Fibroblast of lung (primary cell): ENCODE measurements around the gene SEMA5B. TPM values are rescaled to one million over a fixed set of nuclear protein-coding genes. Genes with fewer than 3 reads are reported as not detected.

ENCODE experiments used
- DNase-seq, 2 donors: peaks; one replicate each; pipeline versions ENCODE4 v3.0.0 to v3.0.0-alpha.2; 2010; ENCODE audit warnings: low read depth in 2 of 2
- H2AFZ ChIP-seq: 2 replicates; pipeline ENCODE4 v1.5.1; 2012; ENCODE audit warnings: low read length, control low read depth, inconsistent platforms
- H3K27ac ChIP-seq: 2 replicates; pipeline ENCODE4 v1.5.1; 2011; ENCODE audit warnings: low read length, control low read depth; ENCODE audit not compliant: insufficient read depth
- H3K27me3 ChIP-seq: 2 replicates; pipeline ENCODE4 v1.5.1; 2011; ENCODE audit warnings: mild to moderate bottlenecking, low read length; ENCODE audit not compliant: control insufficient read depth, insufficient read depth
- H3K36me3 ChIP-seq: 2 replicates; pipeline ENCODE4 v1.5.1; 2011; ENCODE audit warnings: low read length; ENCODE audit not compliant: control insufficient read depth, insufficient read depth
- H3K4me1 ChIP-seq: 2 replicates; pipeline ENCODE4 v1.5.1; 2011; ENCODE audit warnings: low read length; ENCODE audit not compliant: control insufficient read depth, insufficient read depth; ENCODE audit errors: extremely low read depth
- H3K4me2 ChIP-seq: 2 replicates; pipeline ENCODE4 v1.5.1; 2011; ENCODE audit warnings: low read length, control low read depth; ENCODE audit not compliant: insufficient read depth; ENCODE audit errors: extremely low read depth
- H3K4me3 ChIP-seq, 4 experiments: fragments of 200-600 bp in 1 of 4; sonication (generic) in 1 of 4; replicated peaks in 1 of 4; 2 replicates each; pipeline ENCODE4 v1.5.1; 2011 to 2016; ENCODE audit warnings: low read length in 4 of 4, low read depth in 3 of 4, mild to moderate bottlenecking in 3 of 4, control low read depth in 2 of 4, inconsistent platforms in 1 of 4, mixed read lengths in 1 of 4; ENCODE audit not compliant: insufficient read depth in 1 of 4; ENCODE audit errors: control extremely low read depth in 1 of 4
- H3K79me2 ChIP-seq: 2 replicates; pipeline ENCODE4 v1.5.1; 2012; ENCODE audit warnings: mild to moderate bottlenecking, low read length, inconsistent platforms; ENCODE audit not compliant: control insufficient read depth, insufficient read depth
- H3K9ac ChIP-seq: 2 replicates; pipeline ENCODE4 v1.5.1; 2011; ENCODE audit warnings: mild to moderate bottlenecking, low read length, control low read depth; ENCODE audit not compliant: insufficient read depth
- H3K9me3 ChIP-seq: 2 replicates; pipeline ENCODE4 v1.5.1; 2012; ENCODE audit warnings: low read depth, low read length; ENCODE audit not compliant: control insufficient read depth, insufficient read depth
- H4K20me1 ChIP-seq: 2 replicates; pipeline ENCODE4 v1.5.1; 2011; ENCODE audit warnings: low read length; ENCODE audit not compliant: control insufficient read depth, insufficient read depth; ENCODE audit errors: extremely low read depth
- EZH2 ChIP-seq: IDR thresholded peaks from 2 replicates; pipeline ENCODE4 v1.5.1; 2012; ENCODE audit warnings: low read length, control low read depth, mild to moderate bottlenecking; ENCODE audit errors: missing control alignments
- polyA minus RNA-seq: library from RNA; depleted of rRNA, polyadenylated mRNA; stranded (reverse); fragments of >200 nt; gene quantifications from 2 replicates; pipeline ENCODE4 v1.2.3, GENCODE V29; 2011; ENCODE audit warnings: low replicate concordance
- polyA plus RNA-seq, 2 donors: library from polyadenylated mRNA; depleted of rRNA in 1 of 2; stranded (reverse) in 1 of 2; unstranded in 1 of 2; fragments of >200 nt; gene quantifications; 2 replicates each; pipeline ENCODE4 v1.2.1, GENCODE V29; 2011 to 2012; ENCODE audit warnings: missing spikeins in 1 of 2
- total RNA-seq: library from RNA; depleted of rRNA; stranded (reverse); fragments of >200 nt; gene quantifications from 2 replicates; pipeline ENCODE4 v1.2.1, GENCODE V29; 2014
- TF ChIP-seq, protein P1 (sequence below), 2 donors: IDR thresholded peaks in 1 of 2; conservative IDR thresholded peaks in 1 of 2; 1 replicate in 1 of 2; 2 replicates in 1 of 2; pipeline ENCODE4 v1.5.1; 2011 to 2012; ENCODE audit warnings: low read length in 2 of 2, control low read depth in 1 of 2, inconsistent platforms in 1 of 2, low read depth in 1 of 2, mild to moderate bottlenecking in 1 of 2

The SEMA5B gene, protein sequence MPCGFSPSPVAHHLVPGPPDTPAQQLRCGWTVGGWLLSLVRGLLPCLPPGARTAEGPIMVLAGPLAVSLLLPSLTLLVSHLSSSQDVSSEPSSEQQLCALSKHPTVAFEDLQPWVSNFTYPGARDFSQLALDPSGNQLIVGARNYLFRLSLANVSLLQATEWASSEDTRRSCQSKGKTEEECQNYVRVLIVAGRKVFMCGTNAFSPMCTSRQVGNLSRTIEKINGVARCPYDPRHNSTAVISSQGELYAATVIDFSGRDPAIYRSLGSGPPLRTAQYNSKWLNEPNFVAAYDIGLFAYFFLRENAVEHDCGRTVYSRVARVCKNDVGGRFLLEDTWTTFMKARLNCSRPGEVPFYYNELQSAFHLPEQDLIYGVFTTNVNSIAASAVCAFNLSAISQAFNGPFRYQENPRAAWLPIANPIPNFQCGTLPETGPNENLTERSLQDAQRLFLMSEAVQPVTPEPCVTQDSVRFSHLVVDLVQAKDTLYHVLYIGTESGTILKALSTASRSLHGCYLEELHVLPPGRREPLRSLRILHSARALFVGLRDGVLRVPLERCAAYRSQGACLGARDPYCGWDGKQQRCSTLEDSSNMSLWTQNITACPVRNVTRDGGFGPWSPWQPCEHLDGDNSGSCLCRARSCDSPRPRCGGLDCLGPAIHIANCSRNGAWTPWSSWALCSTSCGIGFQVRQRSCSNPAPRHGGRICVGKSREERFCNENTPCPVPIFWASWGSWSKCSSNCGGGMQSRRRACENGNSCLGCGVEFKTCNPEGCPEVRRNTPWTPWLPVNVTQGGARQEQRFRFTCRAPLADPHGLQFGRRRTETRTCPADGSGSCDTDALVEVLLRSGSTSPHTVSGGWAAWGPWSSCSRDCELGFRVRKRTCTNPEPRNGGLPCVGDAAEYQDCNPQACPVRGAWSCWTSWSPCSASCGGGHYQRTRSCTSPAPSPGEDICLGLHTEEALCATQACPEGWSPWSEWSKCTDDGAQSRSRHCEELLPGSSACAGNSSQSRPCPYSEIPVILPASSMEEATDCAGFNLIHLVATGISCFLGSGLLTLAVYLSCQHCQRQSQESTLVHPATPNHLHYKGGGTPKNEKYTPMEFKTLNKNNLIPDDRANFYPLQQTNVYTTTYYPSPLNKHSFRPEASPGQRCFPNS
- total RNA-seq (not detected in 2 replicates), polyA plus RNA-seq (not detected in 2 replicates), polyA minus RNA-seq (not detected in 2 replicates)
- polyA plus RNA-seq (2012), result not detected in 2 replicates

DNA sequence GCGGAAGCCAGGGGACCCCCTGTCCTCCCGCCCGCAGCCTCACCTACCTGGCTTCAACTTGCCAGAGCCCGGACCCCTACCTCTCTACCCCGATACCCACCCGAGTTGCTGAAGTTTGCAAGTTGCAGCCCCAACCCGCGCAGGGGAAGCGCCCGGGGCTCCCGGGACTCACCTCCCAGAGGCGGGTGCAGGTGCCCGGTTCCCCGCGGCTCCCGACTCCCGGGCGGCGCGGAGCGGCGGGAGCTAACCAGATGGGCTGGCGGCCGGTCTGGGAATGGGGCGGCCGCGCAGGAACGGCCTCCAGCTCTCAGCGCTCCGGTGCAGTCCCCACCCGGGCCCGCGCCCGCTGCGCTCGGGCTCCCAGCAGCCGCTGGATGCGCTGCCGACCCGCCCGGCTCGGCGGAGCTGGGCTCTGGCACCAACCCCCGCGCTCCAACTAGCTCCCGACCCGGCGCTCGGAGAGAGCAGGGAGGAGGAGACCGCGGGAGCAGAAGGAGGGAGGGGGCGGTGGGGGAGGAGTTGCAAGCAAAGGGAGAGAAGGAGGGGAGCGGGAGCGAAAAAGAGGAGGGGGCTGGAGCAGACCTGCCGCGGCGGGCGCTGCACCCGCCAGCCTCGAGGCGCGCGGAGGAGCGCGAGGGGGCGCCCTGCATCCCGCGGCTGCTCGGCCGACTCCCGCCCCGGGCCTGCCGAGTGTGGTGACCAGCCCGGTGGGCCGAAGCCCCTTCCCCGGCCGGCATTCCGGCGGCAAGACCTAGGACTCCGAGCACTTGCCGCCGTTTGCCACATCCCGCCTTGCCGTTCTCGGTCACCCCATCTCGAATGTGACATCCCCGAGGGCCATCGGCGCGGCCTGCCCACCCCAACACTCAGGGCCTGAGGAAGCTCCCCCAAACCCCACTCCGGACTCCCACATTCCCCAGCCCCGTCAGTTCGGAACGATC lies at the start of gene SEMA5B:
Gene SEMA5B, minus strand, starts transcription at position 472 of the 941 bp plus-strand sequence. CDS start 66,500 bp downstream, outside the sequence.
- peak in 1 of 2 donors; percentile 20 for DNase-seq
- TF ChIP-seq EZH2, result no peak
- TF ChIP-seq, protein P1, sequence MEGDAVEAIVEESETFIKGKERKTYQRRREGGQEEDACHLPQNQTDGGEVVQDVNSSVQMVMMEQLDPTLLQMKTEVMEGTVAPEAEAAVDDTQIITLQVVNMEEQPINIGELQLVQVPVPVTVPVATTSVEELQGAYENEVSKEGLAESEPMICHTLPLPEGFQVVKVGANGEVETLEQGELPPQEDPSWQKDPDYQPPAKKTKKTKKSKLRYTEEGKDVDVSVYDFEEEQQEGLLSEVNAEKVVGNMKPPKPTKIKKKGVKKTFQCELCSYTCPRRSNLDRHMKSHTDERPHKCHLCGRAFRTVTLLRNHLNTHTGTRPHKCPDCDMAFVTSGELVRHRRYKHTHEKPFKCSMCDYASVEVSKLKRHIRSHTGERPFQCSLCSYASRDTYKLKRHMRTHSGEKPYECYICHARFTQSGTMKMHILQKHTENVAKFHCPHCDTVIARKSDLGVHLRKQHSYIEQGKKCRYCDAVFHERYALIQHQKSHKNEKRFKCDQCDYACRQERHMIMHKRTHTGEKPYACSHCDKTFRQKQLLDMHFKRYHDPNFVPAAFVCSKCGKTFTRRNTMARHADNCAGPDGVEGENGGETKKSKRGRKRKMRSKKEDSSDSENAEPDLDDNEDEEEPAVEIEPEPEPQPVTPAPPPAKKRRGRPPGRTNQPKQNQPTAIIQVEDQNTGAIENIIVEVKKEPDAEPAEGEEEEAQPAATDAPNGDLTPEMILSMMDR (conservative IDR thresholded peaks at IDR 0.05 in 1 of 2, IDR thresholded peaks at IDR 0.05 in 1 of 2; ENCODE audit: low read depth in 1 of 2, low read length in 2 of 2), result peak in 1 of 2 donors; percentile 18
- peaks cover 74% of the 10 kb centered on the region for H3K27me3 ChIP-seq

DNA sequence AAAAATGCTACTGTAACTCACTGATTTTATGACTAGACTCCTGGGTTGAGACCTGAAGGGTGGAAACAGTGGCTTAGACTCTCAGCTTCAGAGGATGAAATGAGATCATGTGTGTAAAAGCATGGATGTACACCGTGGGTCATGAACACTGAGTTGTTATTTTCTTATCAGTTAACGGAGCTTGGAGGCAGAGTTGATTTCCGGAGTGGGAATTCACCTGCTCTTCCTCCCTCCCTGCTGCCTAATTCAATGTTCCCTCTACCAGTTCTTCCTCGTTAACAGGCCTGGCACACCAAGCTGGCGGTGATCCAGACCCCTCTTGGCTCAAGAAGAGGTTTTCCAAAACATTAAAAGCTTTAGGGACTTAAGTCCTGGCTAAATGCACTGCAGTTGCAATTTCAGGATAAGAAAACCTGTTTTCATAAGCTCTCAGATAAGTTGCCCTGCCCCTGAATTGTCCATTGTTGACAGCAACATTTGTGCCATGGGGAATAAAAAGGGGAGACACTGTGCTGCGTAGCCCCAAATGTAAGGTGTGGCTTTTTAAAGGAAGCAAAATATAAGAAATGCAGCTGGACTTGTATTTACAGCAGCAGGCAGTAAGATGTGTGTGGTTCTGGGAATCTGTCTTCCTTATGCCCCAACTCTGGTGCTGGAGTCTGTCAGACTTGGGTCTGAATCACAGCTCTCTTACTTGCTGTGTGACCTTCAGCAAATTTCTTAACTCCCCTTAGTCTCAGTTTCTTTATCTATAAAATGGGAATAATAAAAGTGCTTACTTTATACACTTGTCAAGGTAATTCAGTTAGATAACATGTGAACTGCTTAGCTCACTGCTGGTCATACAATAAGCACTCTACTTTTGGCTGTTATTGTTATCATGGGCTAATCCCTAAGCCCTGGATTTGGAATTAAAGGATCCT lies 49.2 kb upstream of the SEMA5B start:
- H3K79me2 ChIP-seq, result peaks cover 64% of the 10 kb centered on the region
- no peak for TF ChIP-seq EZH2
- TF ChIP-seq, protein P1 (conservative IDR thresholded peaks at IDR 0.05 in 1 of 2, IDR thresholded peaks at IDR 0.05 in 1 of 2; ENCODE audit: low read depth in 1 of 2, low read length in 2 of 2), result no peak
- H3K27ac ChIP-seq, result no peak overlapping the region
- no peaks in the 10 kb centered on the region for H3K27me3 ChIP-seq
- no peaks in the 10 kb centered on the region for H3K9me3 ChIP-seq
- peaks cover 6% of the 10 kb centered on the region for H4K20me1 ChIP-seq
- H3K36me3 ChIP-seq, result no peaks in the 10 kb centered on the region
- peaks cover 8% of the 10 kb centered on the region for H3K4me1 ChIP-seq
- DNase-seq, result no peak
- H3K4me2 ChIP-seq, result no peak overlapping the region
- no peak overlapping the region for H3K9ac ChIP-seq
- H3K4me3 ChIP-seq, result no peak overlapping the region
- H2AFZ ChIP-seq, result no peak overlapping the region

More for the DNA sequence above, at the start of gene SEMA5B:
- Histone ChIP-seq H3K4me1 (peaks cover 4% of the 10 kb centered on the region), H3K27ac (no peak within 1 kb of the TSS), H3K4me2 (peak within 1 kb of the TSS; percentile 86), H3K4me3 (peak within 1 kb of the TSS; percentile 15 to 49 (median 32)), H4K20me1 (no peaks in the 10 kb centered on the region), H3K79me2 (no peaks in the 10 kb centered on the region), H3K9me3 (no peaks in the 10 kb centered on the region), H2AFZ (no peak within 1 kb of the TSS), H3K36me3 (no peaks in the 10 kb centered on the region), H3K9ac (no peak within 1 kb of the TSS)
